ENCODE measurements around the gene CNTN4.

Gene CNTN4

GRCh38 chr3:2360815-2361214, 262.1 kb downstream of the CNTN4 start:
- Histone ChIP-seq H3K4me1 (ENCODE audit: insufficient read depth, low read length) (peaks cover 11% of the 10 kb centered on the region; the same call in 1 of the 2 replicates), H3K9me3 (ENCODE audit: control insufficient read depth, insufficient read depth, low read length) (no peaks in the 10 kb centered on the region), H3K9ac (ENCODE audit: low read depth, low read length) (no peak overlapping the region), H3K36me3 (ENCODE audit: insufficient read depth, low read length) (no peaks in the 10 kb centered on the region)

- Histone ChIP-seq H3K4me1 (ENCODE audit: insufficient read depth, low read length) (peaks cover 5% of the 10 kb centered on the region; the same call in 1 of the 2 replicates), H3K36me3 (ENCODE audit: insufficient read depth, low read length) (no peaks in the 10 kb centered on the region), H3K9ac (ENCODE audit: low read depth, low read length) (no peak overlapping the region), H3K9me3 (ENCODE audit: control insufficient read depth, insufficient read depth, low read length) (no peaks in the 10 kb centered on the region)
Measured at GRCh38 chr3:2362122-2362521, 263.5 kb downstream of the CNTN4 start.

GRCh38 chr3:2363854-2364253, 265.2 kb downstream of the CNTN4 start:
- Histone ChIP-seq H3K4me1 (ENCODE audit: insufficient read depth, low read length) (peaks cover 5% of the 10 kb centered on the region; the same call in 1 of the 2 replicates), H3K36me3 (ENCODE audit: insufficient read depth, low read length) (no peaks in the 10 kb centered on the region), H3K9me3 (ENCODE audit: control insufficient read depth, insufficient read depth, low read length) (no peaks in the 10 kb centered on the region), H3K9ac (ENCODE audit: low read depth, low read length) (no peak overlapping the region)

GRCh38 chr3:2370317-2370716, 271.7 kb downstream of the CNTN4 start:
- Histone ChIP-seq H3K4me1 (ENCODE audit: insufficient read depth, low read length) (peaks cover 7% of the 10 kb centered on the region; the same call in 1 of the 2 replicates), H3K9me3 (ENCODE audit: control insufficient read depth, insufficient read depth, low read length) (no peaks in the 10 kb centered on the region), H3K36me3 (ENCODE audit: insufficient read depth, low read length) (no peaks in the 10 kb centered on the region), H3K9ac (ENCODE audit: low read depth, low read length) (no peak overlapping the region)

GRCh38 chr3:2372306-2372705, 273.6 kb downstream of the CNTN4 start:
- Histone ChIP-seq H3K36me3 (ENCODE audit: insufficient read depth, low read length) (no peaks in the 10 kb centered on the region), H3K9me3 (ENCODE audit: control insufficient read depth, insufficient read depth, low read length) (no peaks in the 10 kb centered on the region), H3K4me1 (ENCODE audit: insufficient read depth, low read length) (peaks cover 7% of the 10 kb centered on the region; the same call in 1 of the 2 replicates), H3K9ac (ENCODE audit: low read depth, low read length) (no peak overlapping the region)

- Histone ChIP-seq H3K9me3 (ENCODE audit: control insufficient read depth, insufficient read depth, low read length) (no peaks in the 10 kb centered on the region), H3K9ac (ENCODE audit: low read depth, low read length) (no peak overlapping the region), H3K4me1 (ENCODE audit: insufficient read depth, low read length) (peaks cover 7% of the 10 kb centered on the region; the same call in 1 of the 2 replicates), H3K36me3 (ENCODE audit: insufficient read depth, low read length) (no peaks in the 10 kb centered on the region)
Measured at GRCh38 chr3:2375376-2375775, 276.7 kb downstream of the CNTN4 start.

GRCh38 chr3:2377281-2377680, 278.6 kb downstream of the CNTN4 start:
- Histone ChIP-seq H3K9me3 (ENCODE audit: control insufficient read depth, insufficient read depth, low read length) (no peaks in the 10 kb centered on the region), H3K36me3 (ENCODE audit: insufficient read depth, low read length) (no peaks in the 10 kb centered on the region), H3K9ac (ENCODE audit: low read depth, low read length) (no peak overlapping the region), H3K4me1 (ENCODE audit: insufficient read depth, low read length) (peaks cover 7% of the 10 kb centered on the region; the same call in 1 of the 2 replicates)

- H3K4me1 ChIP-seq (ENCODE audit: insufficient read depth, low read length) = no peaks in the 10 kb centered on the region
Measured at GRCh38 chr3:2390926-2391532, 292.4 kb downstream of the CNTN4 start.

GRCh38 chr3:2391896-2392295, 293.2 kb downstream of the CNTN4 start:
- H3K4me1 ChIP-seq (ENCODE audit: insufficient read depth, low read length) = no peaks in the 10 kb centered on the region
- H3K9ac ChIP-seq (ENCODE audit: low read depth, low read length) = no peak overlapping the region
- no peaks in the 10 kb centered on the region for H3K36me3 ChIP-seq (ENCODE audit: insufficient read depth, low read length)
- H3K9me3 ChIP-seq (ENCODE audit: control insufficient read depth, insufficient read depth, low read length) = no peaks in the 10 kb centered on the region

More at GRCh38 chr3:2390926-2391532, 292.4 kb downstream of the CNTN4 start:
- H3K36me3 ChIP-seq (ENCODE audit: insufficient read depth, low read length) = no peaks in the 10 kb centered on the region
- H3K9ac ChIP-seq (ENCODE audit: low read depth, low read length) = no peak overlapping the region
- no peaks in the 10 kb centered on the region for H3K9me3 ChIP-seq (ENCODE audit: control insufficient read depth, insufficient read depth, low read length)

- H3K9me3 ChIP-seq (ENCODE audit: control insufficient read depth, insufficient read depth, low read length) = no peaks in the 10 kb centered on the region
- no peaks in the 10 kb centered on the region for H3K36me3 ChIP-seq (ENCODE audit: insufficient read depth, low read length)
- H3K9ac ChIP-seq (ENCODE audit: low read depth, low read length) = no peak overlapping the region
- no peaks in the 10 kb centered on the region for H3K4me1 ChIP-seq (ENCODE audit: insufficient read depth, low read length)
Measured at GRCh38 chr3:2392981-2393380, 294.3 kb downstream of the CNTN4 start.

GRCh38 chr3:2415083-2415482, 316.4 kb downstream of the CNTN4 start:
- Histone ChIP-seq H3K9ac (ENCODE audit: low read depth, low read length) (no peak overlapping the region), H3K9me3 (ENCODE audit: control insufficient read depth, insufficient read depth, low read length) (no peaks in the 10 kb centered on the region), H3K4me1 (ENCODE audit: insufficient read depth, low read length) (no peaks in the 10 kb centered on the region), H3K36me3 (ENCODE audit: insufficient read depth, low read length) (no peaks in the 10 kb centered on the region)

- Histone ChIP-seq H3K4me1 (ENCODE audit: insufficient read depth, low read length) (peaks cover 5% of the 10 kb centered on the region; the same call in 1 of the 2 replicates), H3K36me3 (ENCODE audit: insufficient read depth, low read length) (no peaks in the 10 kb centered on the region), H3K9me3 (ENCODE audit: control insufficient read depth, insufficient read depth, low read length) (no peaks in the 10 kb centered on the region), H3K9ac (ENCODE audit: low read depth, low read length) (no peak overlapping the region)
Measured at GRCh38 chr3:2420919-2421318, 322.3 kb downstream of the CNTN4 start.

GRCh38 chr3:2423143-2423542, 324.5 kb downstream of the CNTN4 start:
- H3K4me1 ChIP-seq (ENCODE audit: insufficient read depth, low read length) = peaks cover 5% of the 10 kb centered on the region; the same call in 1 of the 2 replicates
- no peaks in the 10 kb centered on the region for H3K9me3 ChIP-seq (ENCODE audit: control insufficient read depth, insufficient read depth, low read length)
- H3K36me3 ChIP-seq (ENCODE audit: insufficient read depth, low read length) = no peaks in the 10 kb centered on the region
- no peak overlapping the region for H3K9ac ChIP-seq (ENCODE audit: low read depth, low read length)

GRCh38 chr3:2441558-2441957, 342.9 kb downstream of the CNTN4 start:
- H3K36me3 ChIP-seq (ENCODE audit: insufficient read depth, low read length) = no peaks in the 10 kb centered on the region
- no peaks in the 10 kb centered on the region for H3K4me1 ChIP-seq (ENCODE audit: insufficient read depth, low read length)
- H3K9ac ChIP-seq (ENCODE audit: low read depth, low read length) = no peak overlapping the region
- no peaks in the 10 kb centered on the region for H3K9me3 ChIP-seq (ENCODE audit: control insufficient read depth, insufficient read depth, low read length)

- H3K9me3 ChIP-seq (ENCODE audit: control insufficient read depth, insufficient read depth, low read length) = no peaks in the 10 kb centered on the region
- no peaks in the 10 kb centered on the region for H3K36me3 ChIP-seq (ENCODE audit: insufficient read depth, low read length)
- no peak overlapping the region for H3K9ac ChIP-seq (ENCODE audit: low read depth, low read length)
- no peaks in the 10 kb centered on the region for H3K4me1 ChIP-seq (ENCODE audit: insufficient read depth, low read length)
Measured at GRCh38 chr3:2446146-2446545, 347.5 kb downstream of the CNTN4 start.
